ENCODE results near the gene MED25.

MED25 gene

GRCh38 chr19:49779731-49780555 lies 38.1 kb upstream of the MED25 start:
- ATAC-seq: no peak
- TF ChIP-seq, protein P1, sequence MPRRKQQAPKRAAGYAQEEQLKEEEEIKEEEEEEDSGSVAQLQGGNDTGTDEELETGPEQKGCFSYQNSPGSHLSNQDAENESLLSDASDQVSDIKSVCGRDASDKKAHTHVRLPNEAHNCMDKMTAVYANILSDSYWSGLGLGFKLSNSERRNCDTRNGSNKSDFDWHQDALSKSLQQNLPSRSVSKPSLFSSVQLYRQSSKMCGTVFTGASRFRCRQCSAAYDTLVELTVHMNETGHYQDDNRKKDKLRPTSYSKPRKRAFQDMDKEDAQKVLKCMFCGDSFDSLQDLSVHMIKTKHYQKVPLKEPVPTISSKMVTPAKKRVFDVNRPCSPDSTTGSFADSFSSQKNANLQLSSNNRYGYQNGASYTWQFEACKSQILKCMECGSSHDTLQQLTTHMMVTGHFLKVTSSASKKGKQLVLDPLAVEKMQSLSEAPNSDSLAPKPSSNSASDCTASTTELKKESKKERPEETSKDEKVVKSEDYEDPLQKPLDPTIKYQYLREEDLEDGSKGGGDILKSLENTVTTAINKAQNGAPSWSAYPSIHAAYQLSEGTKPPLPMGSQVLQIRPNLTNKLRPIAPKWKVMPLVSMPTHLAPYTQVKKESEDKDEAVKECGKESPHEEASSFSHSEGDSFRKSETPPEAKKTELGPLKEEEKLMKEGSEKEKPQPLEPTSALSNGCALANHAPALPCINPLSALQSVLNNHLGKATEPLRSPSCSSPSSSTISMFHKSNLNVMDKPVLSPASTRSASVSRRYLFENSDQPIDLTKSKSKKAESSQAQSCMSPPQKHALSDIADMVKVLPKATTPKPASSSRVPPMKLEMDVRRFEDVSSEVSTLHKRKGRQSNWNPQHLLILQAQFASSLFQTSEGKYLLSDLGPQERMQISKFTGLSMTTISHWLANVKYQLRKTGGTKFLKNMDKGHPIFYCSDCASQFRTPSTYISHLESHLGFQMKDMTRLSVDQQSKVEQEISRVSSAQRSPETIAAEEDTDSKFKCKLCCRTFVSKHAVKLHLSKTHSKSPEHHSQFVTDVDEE (CRISPR knock-in tag; IDR thresholded peaks at IDR 0.05): no peak
- TF ChIP-seq ZNF8 (CRISPR knock-in tag; IDR thresholded peaks at IDR 0.05): no peak
- TF ChIP-seq TCF4 (CRISPR knock-in tag; IDR thresholded peaks at IDR 0.05; ENCODE audit: borderline replicate concordance): no peak
- TF ChIP-seq CSDC2 (CRISPR knock-in tag; IDR thresholded peaks at IDR 0.05): no peak
- no peak for TF ChIP-seq ZFP3 (CRISPR knock-in tag; IDR thresholded peaks at IDR 0.05)
- TF ChIP-seq OSR1 (CRISPR knock-in tag; IDR thresholded peaks at IDR 0.05): no peak
- TF ChIP-seq ESRRG (CRISPR knock-in tag; IDR thresholded peaks at IDR 0.05): no peak
- TF ChIP-seq ZC3H10 (CRISPR knock-in tag; IDR thresholded peaks at IDR 0.05): no peak
- TF ChIP-seq, protein P2, sequence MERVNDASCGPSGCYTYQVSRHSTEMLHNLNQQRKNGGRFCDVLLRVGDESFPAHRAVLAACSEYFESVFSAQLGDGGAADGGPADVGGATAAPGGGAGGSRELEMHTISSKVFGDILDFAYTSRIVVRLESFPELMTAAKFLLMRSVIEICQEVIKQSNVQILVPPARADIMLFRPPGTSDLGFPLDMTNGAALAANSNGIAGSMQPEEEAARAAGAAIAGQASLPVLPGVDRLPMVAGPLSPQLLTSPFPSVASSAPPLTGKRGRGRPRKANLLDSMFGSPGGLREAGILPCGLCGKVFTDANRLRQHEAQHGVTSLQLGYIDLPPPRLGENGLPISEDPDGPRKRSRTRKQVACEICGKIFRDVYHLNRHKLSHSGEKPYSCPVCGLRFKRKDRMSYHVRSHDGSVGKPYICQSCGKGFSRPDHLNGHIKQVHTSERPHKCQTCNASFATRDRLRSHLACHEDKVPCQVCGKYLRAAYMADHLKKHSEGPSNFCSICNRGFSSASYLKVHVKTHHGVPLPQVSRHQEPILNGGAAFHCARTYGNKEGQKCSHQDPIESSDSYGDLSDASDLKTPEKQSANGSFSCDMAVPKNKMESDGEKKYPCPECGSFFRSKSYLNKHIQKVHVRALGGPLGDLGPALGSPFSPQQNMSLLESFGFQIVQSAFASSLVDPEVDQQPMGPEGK (CRISPR knock-in tag; IDR thresholded peaks at IDR 0.05; ENCODE audit: borderline replicate concordance): no peak
- no peak for TF ChIP-seq ISL1 (CRISPR knock-in tag; IDR thresholded peaks at IDR 0.05)
- TF ChIP-seq ZFP30 (CRISPR knock-in tag; IDR thresholded peaks at IDR 0.05): no peak

- no peak for TF ChIP-seq ZC3H10 (CRISPR knock-in tag; IDR thresholded peaks at IDR 0.05)
- TF ChIP-seq CSRNP3 (CRISPR knock-in tag; IDR thresholded peaks at IDR 0.05): no peak
- no peak for TF ChIP-seq ARNTL (CRISPR knock-in tag; IDR thresholded peaks at IDR 0.05; ENCODE audit: borderline replicate concordance, low read depth)
- no peak for TF ChIP-seq ZFP3 (CRISPR knock-in tag; IDR thresholded peaks at IDR 0.05)
- no peak for TF ChIP-seq ISL1 (CRISPR knock-in tag; IDR thresholded peaks at IDR 0.05)
- TF ChIP-seq ZNF8 (CRISPR knock-in tag; IDR thresholded peaks at IDR 0.05): no peak
- no peak for TF ChIP-seq ZNF70 (CRISPR knock-in tag; IDR thresholded peaks at IDR 0.05)
- TF ChIP-seq OSR1 (CRISPR knock-in tag; IDR thresholded peaks at IDR 0.05): no peak
- no peak for TF ChIP-seq BACH2 (CRISPR knock-in tag; IDR thresholded peaks at IDR 0.05; ENCODE audit: borderline replicate concordance)
- no peak for TF ChIP-seq CREB5 (CRISPR knock-in tag; IDR thresholded peaks at IDR 0.05; ENCODE audit: low read depth)
- TF ChIP-seq, protein P2 (CRISPR knock-in tag; IDR thresholded peaks at IDR 0.05; ENCODE audit: borderline replicate concordance): no peak
- no peak for TF ChIP-seq SNAI2 (CRISPR knock-in tag; IDR thresholded peaks at IDR 0.05)
- no peak for TF ChIP-seq TOX (CRISPR knock-in tag; IDR thresholded peaks at IDR 0.05; ENCODE audit: borderline replicate concordance)
- TF ChIP-seq TCF4 (CRISPR knock-in tag; IDR thresholded peaks at IDR 0.05; ENCODE audit: borderline replicate concordance): no peak
- ATAC-seq: no peak
Observed at GRCh38 chr19:49780861-49781260, 37.2 kb upstream of the MED25 start.

- TF ChIP-seq ZNF565 (CRISPR knock-in tag; conservative IDR thresholded peaks at IDR 0.05; ENCODE audit: low read depth) (no peak), ZNF8 (CRISPR knock-in tag; IDR thresholded peaks at IDR 0.05) (no peak), SNAI2 (CRISPR knock-in tag; IDR thresholded peaks at IDR 0.05) (no peak), CSRNP3 (CRISPR knock-in tag; IDR thresholded peaks at IDR 0.05) (no peak), OSR1 (CRISPR knock-in tag; IDR thresholded peaks at IDR 0.05) (no peak), ZFP30 (CRISPR knock-in tag; IDR thresholded peaks at IDR 0.05) (no peak), CREB5 (CRISPR knock-in tag; IDR thresholded peaks at IDR 0.05; ENCODE audit: low read depth) (no peak), ISL1 (CRISPR knock-in tag; IDR thresholded peaks at IDR 0.05) (no peak), ESRRG (CRISPR knock-in tag; IDR thresholded peaks at IDR 0.05) (no peak), ZC3H10 (CRISPR knock-in tag; IDR thresholded peaks at IDR 0.05) (no peak), POU6F1 (CRISPR knock-in tag; IDR thresholded peaks at IDR 0.05; ENCODE audit: borderline replicate concordance, low read depth) (no peak)
- ATAC-seq: no peak
Observed at GRCh38 chr19:49781394-49781793, 36.7 kb upstream of the MED25 start.
